ENCODE measurements around the gene KIF1B. TPM values are rescaled to one million over a fixed set of nuclear protein-coding genes. Genes with fewer than 3 reads are reported as not detected.

KIF1B gene
- total and polyA plus RNA-seq, 9 of the 15 experiments (the other 6 are each of a cell fraction or from before 2014, with no cell fraction given) = 2.8 to 19.8 (median 11.9) TPM

- DNase-seq (ENCODE audit: extremely low read depth in 1 of 4, low spot score in 3 of 4) (peak in 2 of 4 experiments; percentile 32 to 60), FAIRE-seq (peak; percentile 65), ATAC-seq (peak; percentile 28)
- intact Hi-C loops (cut with micrococcal nuclease) = loop anchor here (5.0 kb wide), 2 partner anchors 110 to 215 kb away; no protein-coding TSS in a partner anchor
- Histone ChIP-seq H3K9me1 (ENCODE audit: control insufficient read depth, insufficient read depth, low read length) (no peaks in the 10 kb centered on the region), H3K4me1 (replicated peaks in 1 of 2; ENCODE audit: control insufficient read depth in 2 of 2, insufficient read depth in 2 of 2, low read length in 2 of 2) (peaks cover 17 to 23% of the 10 kb centered on the region in 2 experiments), H4K20me1 (replicated peaks; ENCODE audit: control insufficient read depth, insufficient read depth, low read length) (no peaks in the 10 kb centered on the region; the same call in 1 of the 2 replicates), H3K9me3 (replicated peaks; ENCODE audit: control insufficient read depth, insufficient read depth, low read depth, low read length) (no peaks in the 10 kb centered on the region), H3K4me2 (ENCODE audit: insufficient read depth, low read length) (peak overlapping the region; percentile 99), H3K4me3 (peak overlapping the region; percentile 70), H3K27ac (ENCODE audit: extremely low read depth, low read depth, low read length) (peak overlapping the region; percentile 73), H2AFZ (ENCODE audit: low read depth, low read length) (peak overlapping the region; percentile 88), H3K79me2 (ENCODE audit: control insufficient read depth, insufficient read depth, low read length) (peaks cover 34% of the 10 kb centered on the region), H3K36me3 (ENCODE audit: control insufficient read depth, insufficient read depth, low read length) (no peaks in the 10 kb centered on the region), H3K9ac (ENCODE audit: insufficient read depth in 1 of 2, low read depth in 2 of 2, low read length in 2 of 2) (peak overlapping the region; percentile 60 to 98; a peak in 3 of 4 replicates), H3K27me3 (ENCODE audit: control insufficient read depth in 2 of 2, insufficient read depth in 2 of 2, low read length in 2 of 2) (peaks cover 0 to 8% of the 10 kb centered on the region in 2 experiments; a peak in 1 of 5 replicates)
- 6% methylated on average over 11 of the region's 11 CpGs for WGBS (ENCODE audit: insufficient coverage, low coverage, missing lambda C conversion rate)
- in situ Hi-C loops (cut with MboI) = no loop called here
- no TSS peak for BruUV-seq (replicated peaks)
- ChIA-PET POLR2A (interaction anchor here (0.6 to 3.1 kb wide), 12 partner anchors 9 to 1249 kb away, joined by 3 to 19 read pairs (median 3); no protein-coding TSS in a partner anchor), CTCF (ENCODE audit: low intra/inter-chr PET ratio) (no interaction called here)
- no peak for TF ChIP-seq ZNF175 (CRISPR knock-in tag; IDR thresholded peaks at IDR 0.05; ENCODE audit: low read depth)
- TF ChIP-seq MAX (CRISPR knock-in tag; IDR thresholded peaks at IDR 0.05) = 0 out of 2 replicates have a peak, but pooled peaks have one; percentile 43
- peak; percentile 37 for TF ChIP-seq SAP30 (IDR thresholded peaks at IDR 0.05; ENCODE audit: borderline replicate concordance, insufficient read depth, low read depth, low read length, poor library complexity, severe bottlenecking)
- TF ChIP-seq PBX2 (CRISPR knock-in tag; IDR thresholded peaks at IDR 0.05; ENCODE audit: low read depth) = no peak
- 0 out of 2 replicates have a peak, but pooled peaks have one; percentile 5 for TF ChIP-seq PBX2 (tag; conservative IDR thresholded peaks at IDR 0.05; ENCODE audit: low read depth)
- no peak for TF ChIP-seq ZNF3 (CRISPR knock-in tag; IDR thresholded peaks at IDR 0.05)
- TF ChIP-seq ZNF511 (CRISPR knock-in tag; IDR thresholded peaks at IDR 0.05) = peak; percentile 25; the same call in 1 of the 2 replicates
- TF ChIP-seq L3MBTL2 (IDR thresholded peaks at IDR 0.05) = peak; percentile 32; the same call in 1 of the 2 replicates
- TF ChIP-seq, protein P1, sequence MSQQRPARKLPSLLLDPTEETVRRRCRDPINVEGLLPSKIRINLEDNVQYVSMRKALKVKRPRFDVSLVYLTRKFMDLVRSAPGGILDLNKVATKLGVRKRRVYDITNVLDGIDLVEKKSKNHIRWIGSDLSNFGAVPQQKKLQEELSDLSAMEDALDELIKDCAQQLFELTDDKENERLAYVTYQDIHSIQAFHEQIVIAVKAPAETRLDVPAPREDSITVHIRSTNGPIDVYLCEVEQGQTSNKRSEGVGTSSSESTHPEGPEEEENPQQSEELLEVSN (IDR thresholded peaks at IDR 0.05; ENCODE audit: borderline replicate concordance in 1 of 2, extremely low read depth in 1 of 2, insufficient read depth in 1 of 2, insufficient read length in 1 of 2, low read depth in 1 of 2, low read length in 1 of 2, poor library complexity in 1 of 2, severe bottlenecking in 1 of 2) = peak in 1 of 2 experiments; percentile 34
- peak; percentile 44 for TF ChIP-seq TAL1 (IDR thresholded peaks at IDR 0.05)
- TF ChIP-seq, protein P2, sequence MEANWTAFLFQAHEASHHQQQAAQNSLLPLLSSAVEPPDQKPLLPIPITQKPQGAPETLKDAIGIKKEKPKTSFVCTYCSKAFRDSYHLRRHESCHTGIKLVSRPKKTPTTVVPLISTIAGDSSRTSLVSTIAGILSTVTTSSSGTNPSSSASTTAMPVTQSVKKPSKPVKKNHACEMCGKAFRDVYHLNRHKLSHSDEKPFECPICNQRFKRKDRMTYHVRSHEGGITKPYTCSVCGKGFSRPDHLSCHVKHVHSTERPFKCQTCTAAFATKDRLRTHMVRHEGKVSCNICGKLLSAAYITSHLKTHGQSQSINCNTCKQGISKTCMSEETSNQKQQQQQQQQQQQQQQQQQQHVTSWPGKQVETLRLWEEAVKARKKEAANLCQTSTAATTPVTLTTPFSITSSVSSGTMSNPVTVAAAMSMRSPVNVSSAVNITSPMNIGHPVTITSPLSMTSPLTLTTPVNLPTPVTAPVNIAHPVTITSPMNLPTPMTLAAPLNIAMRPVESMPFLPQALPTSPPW (CRISPR knock-in tag; IDR thresholded peaks at IDR 0.05) = peak; percentile 14; the same call in 1 of the 2 replicates
- TF ChIP-seq, protein P3, sequence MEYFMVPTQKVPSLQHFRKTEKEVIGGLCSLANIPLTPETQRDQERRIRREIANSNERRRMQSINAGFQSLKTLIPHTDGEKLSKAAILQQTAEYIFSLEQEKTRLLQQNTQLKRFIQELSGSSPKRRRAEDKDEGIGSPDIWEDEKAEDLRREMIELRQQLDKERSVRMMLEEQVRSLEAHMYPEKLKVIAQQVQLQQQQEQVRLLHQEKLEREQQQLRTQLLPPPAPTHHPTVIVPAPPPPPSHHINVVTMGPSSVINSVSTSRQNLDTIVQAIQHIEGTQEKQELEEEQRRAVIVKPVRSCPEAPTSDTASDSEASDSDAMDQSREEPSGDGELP (CRISPR knock-in tag; IDR thresholded peaks at IDR 0.05; ENCODE audit: borderline replicate concordance) = peak; percentile 59
Measured at GRCh38 chr1:10211805-10212410, 1.5 kb downstream of the KIF1B start.
